GM19468 (cell line): ENCODE data around the gene EGR2.
A peak's percentile ranks its signal among the peaks of the same experiment; 100 is the strongest.
"Not testable (repeated sequence)": the region's sequence is repeated elsewhere in the genome, so short reads cannot be mapped to it uniquely, and the experiment has no call there.

Experiments
- ATAC-seq: cut with Tn5 transposase; IDR thresholded peaks from one replicate; pipeline ENCODE4 v1.9.1; 2021; ENCODE audit warnings: mild to moderate bottlenecking, moderate library complexity, moderate number of reproducible peaks; ENCODE audit not compliant: unreplicated experiment; ENCODE audit errors: extremely low read depth

The EGR2 gene

GRCh38 chr10:62801871-62802270 is 14.3 kb downstream of the EGR2 start:
- no peak for ATAC-seq

- ATAC-seq, result no peak
These were observed 19.3 kb downstream of the EGR2 start for GRCh38 chr10:62796896-62797295.

GRCh38 chr10:62795762-62796161 is 20.4 kb downstream of the EGR2 start:
- ATAC-seq, result no peak

- ATAC-seq, result no peak
These were observed 21.1 kb downstream of the EGR2 start for GRCh38 chr10:62795100-62795499.

GRCh38 chr10:62794306-62794705 is 21.9 kb downstream of the EGR2 start:
- no peak for ATAC-seq

- no peak for ATAC-seq
These were observed 23.9 kb downstream of the EGR2 start for GRCh38 chr10:62792261-62792660.

- ATAC-seq, result no peak
These were observed 25.6 kb downstream of the EGR2 start for GRCh38 chr10:62790571-62790970.

GRCh38 chr10:62790019-62790555 is 26.1 kb downstream of the EGR2 start:
- no peak for ATAC-seq

- ATAC-seq, result no peak
These were observed 27.2 kb downstream of the EGR2 start for GRCh38 chr10:62788861-62789467.

GRCh38 chr10:62788285-62788684 is 27.9 kb downstream of the EGR2 start:
- ATAC-seq, result not testable (repeated sequence)

- ATAC-seq, result not testable (repeated sequence)
These were observed 31.6 kb downstream of the EGR2 start for GRCh38 chr10:62784537-62784936.

- peak; percentile 81 for ATAC-seq
These were observed 36.5 kb downstream of the EGR2 start for GRCh38 chr10:62779487-62780248.

- no peak for ATAC-seq
These were observed 38.0 kb downstream of the EGR2 start for GRCh38 chr10:62778125-62778524.

- no peak for ATAC-seq
These were observed 43.8 kb downstream of the EGR2 start for GRCh38 chr10:62772186-62772974.

- no peak for ATAC-seq
These were observed 46.5 kb downstream of the EGR2 start for GRCh38 chr10:62769574-62770242.

- ATAC-seq, result no peak
These were observed 49.8 kb downstream of the EGR2 start for GRCh38 chr10:62766386-62766785.

- no peak for ATAC-seq
These were observed 50.4 kb downstream of the EGR2 start for GRCh38 chr10:62765726-62766125.

- no peak for ATAC-seq
These were observed 52.2 kb downstream of the EGR2 start for GRCh38 chr10:62764011-62764410.

GRCh38 chr10:62763155-62763554 is 53.0 kb downstream of the EGR2 start:
- no peak for ATAC-seq
